DOHH2 (cell line): ENCODE measurements around the gene TNXB.

Experiments used
- H3F3A ChIP-seq: fragments of 200-600 bp; sonication (generic), shearing (Covaris generic); 2 replicates; pipeline ENCODE4 v1.6.0; 2016; ENCODE audit warnings: antibody characterized with exemption, mild to moderate bottlenecking; ENCODE audit not compliant: control insufficient read depth, insufficient read depth
- H3K27ac ChIP-seq: fragments of 200-600 bp; sonication (generic); 2 replicates; pipeline ENCODE4 v1.5.1; 2014; ENCODE audit warnings: low read depth, mild to moderate bottlenecking, low read length, moderate library complexity
- H3K27me3 ChIP-seq: fragments of 200-600 bp; sonication (generic); 2 replicates; pipeline ENCODE4 v1.6.1; 2014; ENCODE audit warnings: mild to moderate bottlenecking, low read length, mixed read lengths; ENCODE audit not compliant: control insufficient read depth
- H3K36me3 ChIP-seq: fragments of 200-600 bp; sonication (generic); 2 replicates; pipeline ENCODE4 v1.6.1; 2014; ENCODE audit warnings: mild to moderate bottlenecking, low read length, moderate library complexity, mixed read lengths; ENCODE audit not compliant: control insufficient read depth
- H3K4me1 ChIP-seq: fragments of 200-600 bp; sonication (generic); 2 replicates; pipeline ENCODE4 v1.6.1; 2014; ENCODE audit warnings: mild to moderate bottlenecking, low read length, mixed read lengths; ENCODE audit not compliant: control insufficient read depth
- H3K4me2 ChIP-seq: fragments of 200-600 bp; sonication (generic); 2 replicates; pipeline ENCODE4 v1.6.0; 2014; ENCODE audit warnings: mild to moderate bottlenecking, low read length, moderate library complexity
- H3K4me3 ChIP-seq: fragments of 200-600 bp; sonication (generic); 2 replicates; pipeline ENCODE4 v1.5.1; 2014; ENCODE audit warnings: mild to moderate bottlenecking, low read length, mixed read lengths
- H3K79me2 ChIP-seq: fragments of 200-600 bp; sonication (generic); 2 replicates; pipeline ENCODE4 v1.6.1; 2014; ENCODE audit warnings: mild to moderate bottlenecking, low read length, mixed read lengths; ENCODE audit not compliant: control insufficient read depth
- H3K9me2 ChIP-seq: fragments of 200-600 bp; sonication (generic); replicated peaks from 2 replicates; pipeline ENCODE4 v1.6.1; 2014; ENCODE audit warnings: mild to moderate bottlenecking, low read length, mixed read lengths; ENCODE audit not compliant: control insufficient read depth
- H3K9me3 ChIP-seq: fragments of 200-600 bp; sonication (generic); 2 replicates; pipeline ENCODE4 v1.6.1; 2014; ENCODE audit warnings: antibody characterized with exemption, low read length, mixed read lengths; ENCODE audit not compliant: control insufficient read depth, insufficient read depth
- H4K20me1 ChIP-seq: fragments of 200-600 bp; sonication (generic); 2 replicates; pipeline ENCODE4 v1.6.0; 2014; ENCODE audit warnings: low read depth, mild to moderate bottlenecking, antibody characterized with exemption, low read length, moderate library complexity; ENCODE audit not compliant: control insufficient read depth, insufficient read depth
- CTCF ChIP-seq: fragments of 200-600 bp; sonication (generic); IDR thresholded peaks from one replicate; pipeline ENCODE4 v1.5.1; 2014; ENCODE audit warnings: antibody characterized with exemption, mild to moderate bottlenecking, low read depth, low read length; ENCODE audit not compliant: poor library complexity, severe bottlenecking
- EZH2phosphoT487 ChIP-seq: fragments of 200-600 bp; sonication (generic); IDR thresholded peaks from 2 replicates; pipeline ENCODE4 v1.6.1; 2017; ENCODE audit warnings: borderline replicate concordance, mild to moderate bottlenecking, antibody characterized with exemption, low read length, moderate library complexity, mixed read lengths

TNXB gene

GRCh38 chr6:32088487-32089049 is 20.6 kb downstream of the TNXB start:
- no peaks in the 10 kb centered on the region for H3K4me1 ChIP-seq
- no peak for TF ChIP-seq CTCF
- no peak for TF ChIP-seq EZH2phosphoT487
- no peak overlapping the region for H3K4me2 ChIP-seq
- H3K9me2 ChIP-seq, result no peaks in the 10 kb centered on the region
- H3K4me3 ChIP-seq, result no peak overlapping the region
- H3K79me2 ChIP-seq, result no peaks in the 10 kb centered on the region
- H3K9me3 ChIP-seq, result no peaks in the 10 kb centered on the region
- no peaks in the 10 kb centered on the region for H4K20me1 ChIP-seq
- H3F3A ChIP-seq, result no peaks in the 10 kb centered on the region
- no peaks in the 10 kb centered on the region for H3K36me3 ChIP-seq
- H3K27me3 ChIP-seq, result no peaks in the 10 kb centered on the region
- H3K27ac ChIP-seq, result no peak overlapping the region

- H3K4me3 ChIP-seq, result no peak overlapping the region
- H3K9me2 ChIP-seq, result no peaks in the 10 kb centered on the region
- H3K27ac ChIP-seq, result no peak overlapping the region
- no peaks in the 10 kb centered on the region for H4K20me1 ChIP-seq
- H3K9me3 ChIP-seq, result no peaks in the 10 kb centered on the region
- no peaks in the 10 kb centered on the region for H3K27me3 ChIP-seq
- TF ChIP-seq EZH2phosphoT487, result no peak
- peak; percentile 36 for TF ChIP-seq CTCF
- no peaks in the 10 kb centered on the region for H3F3A ChIP-seq
- H3K4me2 ChIP-seq, result peak overlapping the region; percentile 7; the same call in 1 of the 2 replicates
- H3K79me2 ChIP-seq, result no peaks in the 10 kb centered on the region
- H3K36me3 ChIP-seq, result no peaks in the 10 kb centered on the region
- no peaks in the 10 kb centered on the region for H3K4me1 ChIP-seq
Measured at GRCh38 chr6:32087574-32088486, 21.3 kb downstream of the TNXB start.

GRCh38 chr6:32086661-32087573 is 22.2 kb downstream of the TNXB start:
- no peak overlapping the region for H3K4me2 ChIP-seq
- H3K27ac ChIP-seq, result no peak overlapping the region
- no peaks in the 10 kb centered on the region for H4K20me1 ChIP-seq
- TF ChIP-seq CTCF (no peak), EZH2phosphoT487 (no peak)
- no peaks in the 10 kb centered on the region for H3K27me3 ChIP-seq
- H3K9me2 ChIP-seq, result no peaks in the 10 kb centered on the region
- H3F3A ChIP-seq, result no peaks in the 10 kb centered on the region
- H3K79me2 ChIP-seq, result no peaks in the 10 kb centered on the region
- H3K4me3 ChIP-seq, result no peak overlapping the region
- H3K36me3 ChIP-seq, result no peaks in the 10 kb centered on the region
- H3K4me1 ChIP-seq, result no peaks in the 10 kb centered on the region
- no peaks in the 10 kb centered on the region for H3K9me3 ChIP-seq
